Measurements from ENCODE around the gene RTCA.

DNA sequence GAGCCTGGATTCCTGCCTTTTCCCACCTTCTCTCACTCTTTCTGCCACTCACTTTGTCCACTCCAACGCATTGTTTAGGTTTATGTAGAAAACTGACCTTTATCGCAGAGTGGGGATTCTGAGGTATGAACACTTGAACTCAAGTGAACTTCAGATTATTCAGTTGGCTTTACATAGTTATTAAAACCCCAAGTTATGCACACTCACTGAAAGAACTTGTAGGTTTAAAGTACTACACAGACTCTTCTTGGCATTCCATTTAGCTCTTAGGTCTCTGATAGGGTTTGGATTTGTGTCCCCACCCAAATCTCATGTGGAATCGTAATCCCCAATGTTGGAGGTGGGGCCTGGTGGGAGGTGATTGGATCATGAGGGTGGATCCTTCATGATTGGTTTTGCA lies 39.9 kb downstream of the RTCA start:
- no peak for TF ChIP-seq CTCF (IDR thresholded peaks at IDR 0.05)
- TF ChIP-seq EP300 (IDR thresholded peaks at IDR 0.05; ENCODE audit: low read depth): no peak
- TF ChIP-seq POLR2A (IDR thresholded peaks at IDR 0.05): no peak
